Cardiac fibroblast (primary cell): Measurements from ENCODE around the gene FPGS.

Source experiments
- DNase-seq, 2 donors: peaks; one replicate each; pipeline versions ENCODE4 v3.0.0 to v3.0.0-alpha.2; 2010; ENCODE audit warnings: low read depth in 2 of 2
- H3K4me3 ChIP-seq, 2 donors: replicated peaks in 1 of 2; 1 replicate in 1 of 2; 2 replicates in 1 of 2; pipeline ENCODE4 v1.5.1; 2011; ENCODE audit warnings: low read depth in 2 of 2, low read length in 2 of 2, mild to moderate bottlenecking in 2 of 2, moderate library complexity in 1 of 2
- TF ChIP-seq, protein P1 (sequence below): IDR thresholded peaks from one replicate; pipeline ENCODE4 v1.5.1; 2011; ENCODE audit warnings: low read depth, mild to moderate bottlenecking, low read length, inconsistent platforms

Gene FPGS

DNA sequence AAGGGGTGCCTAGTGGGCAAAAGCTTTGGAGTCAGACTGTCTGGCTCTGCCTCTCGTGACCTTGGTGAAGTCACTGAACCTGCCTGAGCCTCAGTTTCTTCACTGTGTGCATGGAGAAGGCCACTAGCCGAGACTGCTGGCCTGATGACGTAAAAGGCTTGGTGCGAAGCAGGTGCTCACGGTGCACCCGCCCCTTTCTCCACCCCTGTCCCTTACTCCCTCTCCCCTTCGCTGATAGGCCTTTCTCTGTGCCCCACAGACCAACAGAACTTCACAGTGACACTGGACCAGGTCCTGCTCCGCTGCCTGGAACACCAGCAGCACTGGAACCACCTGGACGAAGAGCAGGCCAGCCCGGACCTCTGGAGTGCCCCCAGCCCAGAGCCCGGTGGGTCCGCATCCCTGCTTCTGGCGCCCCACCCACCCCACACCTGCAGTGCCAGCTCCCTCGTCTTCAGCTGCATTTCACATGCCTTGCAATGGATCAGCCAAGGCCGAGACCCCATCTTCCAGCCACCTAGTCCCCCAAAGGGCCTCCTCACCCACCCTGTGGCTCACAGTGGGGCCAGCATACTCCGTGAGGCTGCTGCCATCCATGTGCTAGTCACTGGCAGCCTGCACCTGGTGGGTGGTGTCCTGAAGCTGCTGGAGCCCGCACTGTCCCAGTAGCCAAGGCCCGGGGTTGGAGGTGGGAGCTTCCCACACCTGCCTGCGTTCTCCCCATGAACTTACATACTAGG lies 10.4 kb downstream of the FPGS start:
- TF ChIP-seq, protein P1, sequence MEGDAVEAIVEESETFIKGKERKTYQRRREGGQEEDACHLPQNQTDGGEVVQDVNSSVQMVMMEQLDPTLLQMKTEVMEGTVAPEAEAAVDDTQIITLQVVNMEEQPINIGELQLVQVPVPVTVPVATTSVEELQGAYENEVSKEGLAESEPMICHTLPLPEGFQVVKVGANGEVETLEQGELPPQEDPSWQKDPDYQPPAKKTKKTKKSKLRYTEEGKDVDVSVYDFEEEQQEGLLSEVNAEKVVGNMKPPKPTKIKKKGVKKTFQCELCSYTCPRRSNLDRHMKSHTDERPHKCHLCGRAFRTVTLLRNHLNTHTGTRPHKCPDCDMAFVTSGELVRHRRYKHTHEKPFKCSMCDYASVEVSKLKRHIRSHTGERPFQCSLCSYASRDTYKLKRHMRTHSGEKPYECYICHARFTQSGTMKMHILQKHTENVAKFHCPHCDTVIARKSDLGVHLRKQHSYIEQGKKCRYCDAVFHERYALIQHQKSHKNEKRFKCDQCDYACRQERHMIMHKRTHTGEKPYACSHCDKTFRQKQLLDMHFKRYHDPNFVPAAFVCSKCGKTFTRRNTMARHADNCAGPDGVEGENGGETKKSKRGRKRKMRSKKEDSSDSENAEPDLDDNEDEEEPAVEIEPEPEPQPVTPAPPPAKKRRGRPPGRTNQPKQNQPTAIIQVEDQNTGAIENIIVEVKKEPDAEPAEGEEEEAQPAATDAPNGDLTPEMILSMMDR = no peak
- no peak overlapping the region for H3K4me3 ChIP-seq
- DNase-seq = no peak

DNA sequence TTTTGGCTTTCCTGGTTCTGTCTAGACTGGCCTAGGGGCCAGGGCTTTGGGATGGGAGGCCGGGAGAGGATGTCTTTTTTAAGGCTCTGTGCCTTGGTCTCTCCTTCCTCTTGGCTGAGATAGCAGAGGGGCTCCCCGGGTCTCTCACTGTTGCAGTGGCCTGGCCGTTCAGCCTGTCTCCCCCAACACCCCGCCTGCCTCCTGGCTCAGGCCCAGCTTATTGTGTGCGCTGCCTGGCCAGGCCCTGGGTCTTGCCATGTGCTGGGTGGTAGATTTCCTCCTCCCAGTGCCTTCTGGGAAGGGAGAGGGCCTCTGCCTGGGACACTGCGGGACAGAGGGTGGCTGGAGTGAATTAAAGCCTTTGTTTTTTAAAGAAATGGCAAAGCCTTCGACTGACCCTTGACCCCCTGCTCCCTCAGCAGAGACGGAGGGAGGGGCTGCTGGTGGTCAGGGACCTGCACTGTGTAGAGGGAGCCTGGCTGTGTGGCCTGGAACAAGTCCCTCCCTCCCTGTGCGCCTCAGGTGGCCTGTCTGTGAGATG lies 11.1 kb downstream of the FPGS start:
- DNase-seq = peak in 1 of 2 donors; percentile 39
- TF ChIP-seq, protein P1 = no peak
- H3K4me3 ChIP-seq = no peak overlapping the region

DNA sequence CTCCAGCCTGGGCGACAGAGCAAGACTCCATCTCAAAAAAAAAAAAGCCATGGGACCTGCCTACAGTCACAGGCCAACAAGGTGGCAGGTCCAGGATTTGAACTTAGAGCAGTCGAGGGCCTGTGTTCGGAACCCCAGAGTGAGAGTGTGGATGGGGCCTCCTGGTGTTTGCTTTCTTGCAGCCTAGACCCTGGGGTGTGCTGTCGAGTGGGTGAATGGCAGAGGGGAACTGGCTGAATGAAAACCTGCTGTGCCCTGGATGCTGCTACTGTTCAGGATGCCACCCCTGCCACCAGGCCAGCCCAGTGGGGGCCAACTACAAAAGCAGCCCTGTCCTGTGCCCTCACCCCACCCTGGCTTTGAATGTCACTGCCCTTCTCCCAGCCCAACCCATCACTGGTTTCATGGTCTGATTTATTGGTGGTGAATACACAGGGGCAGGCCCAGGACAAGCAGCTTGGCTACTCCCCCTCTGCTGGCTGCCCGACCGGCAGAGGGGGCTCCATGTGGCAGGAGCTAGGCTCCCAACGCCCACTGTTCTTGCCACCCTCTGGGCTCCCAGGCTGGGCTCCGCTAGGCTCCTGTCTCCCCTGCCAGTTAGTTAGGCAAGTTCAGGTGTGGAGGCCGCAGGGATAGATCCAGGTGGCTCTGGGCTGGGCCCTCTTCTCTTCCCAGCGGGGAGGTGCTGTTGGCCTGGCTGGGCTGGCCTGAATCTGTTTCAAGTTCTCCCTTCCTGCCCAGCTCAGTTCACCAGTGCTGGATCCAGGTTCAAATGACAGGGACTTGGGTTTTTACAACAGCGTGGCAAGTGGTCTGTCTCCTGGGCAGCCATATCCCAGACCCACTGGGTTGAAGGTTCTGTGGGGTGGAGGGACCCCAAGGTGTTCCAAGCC lies 12.2 kb downstream of the FPGS start:
- no peak for DNase-seq
- TF ChIP-seq, protein P1 = no peak
- H3K4me3 ChIP-seq = no peak overlapping the region

DNA sequence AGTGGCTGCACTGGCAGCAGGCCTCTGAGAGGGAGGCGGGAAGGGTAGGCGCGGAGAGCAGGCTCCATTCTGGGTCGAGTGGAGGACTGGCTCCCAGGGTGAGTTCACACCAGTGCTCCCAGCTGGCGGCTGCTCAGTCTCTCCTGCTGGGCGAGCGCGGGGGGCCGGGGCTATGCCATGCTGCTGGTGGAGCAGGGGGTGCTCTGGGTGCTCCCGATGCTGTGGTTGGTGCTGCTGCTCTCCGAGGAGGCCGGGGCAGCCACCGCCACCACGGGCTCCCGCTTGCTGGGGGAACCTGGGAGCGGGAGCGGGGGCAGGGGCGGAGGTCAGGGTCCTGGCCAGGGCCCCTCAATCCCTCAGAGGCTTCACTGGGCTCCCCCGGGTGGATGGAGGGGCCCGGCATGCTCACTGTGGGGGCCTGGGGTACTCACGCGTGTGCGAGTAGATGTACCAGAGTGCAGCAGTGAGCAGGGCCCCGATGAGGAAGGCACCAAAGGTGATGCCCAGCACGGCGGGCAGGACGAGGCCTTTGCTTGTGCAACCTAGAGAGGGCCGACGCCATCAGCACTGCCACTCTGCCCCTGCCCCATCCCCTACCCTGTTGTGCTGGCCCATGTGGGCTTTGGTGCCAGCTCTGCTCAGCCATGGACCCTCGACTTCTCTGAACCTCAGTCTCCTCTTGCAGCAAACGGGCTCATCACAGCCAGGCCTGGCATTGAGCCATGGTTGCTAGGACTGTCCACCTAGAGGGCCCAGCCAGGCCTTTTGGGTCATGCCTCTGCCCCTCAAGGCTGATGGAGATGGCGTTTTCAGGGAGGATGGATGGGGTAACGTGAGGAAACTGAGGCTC lies 13.1 kb downstream of the FPGS start:
- no peak overlapping the region for H3K4me3 ChIP-seq
- TF ChIP-seq, protein P1 = no peak

DNA sequence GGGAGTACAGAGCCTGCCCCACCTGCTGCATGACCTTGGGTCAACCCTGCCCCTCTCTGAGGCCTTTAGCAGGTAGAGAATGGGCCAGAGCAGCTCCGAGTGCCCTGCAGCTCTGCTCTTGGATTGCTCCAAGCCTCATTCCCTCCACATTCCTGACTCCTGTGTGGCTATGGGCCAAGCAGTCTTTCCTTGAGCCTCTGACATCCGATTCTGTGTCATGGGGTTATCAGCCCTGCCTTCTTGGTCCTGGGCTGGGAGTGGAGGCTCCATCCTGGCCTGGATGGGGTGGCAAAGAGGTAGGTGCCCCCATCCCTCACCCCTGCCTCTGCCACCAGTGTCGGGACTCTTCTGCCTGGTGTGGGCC lies 13.7 kb downstream of the FPGS start:
- TF ChIP-seq, protein P1 = no peak
- no peak overlapping the region for H3K4me3 ChIP-seq

More for the DNA sequence above, 13.1 kb downstream of the FPGS start:
- no peak for DNase-seq

DNA sequence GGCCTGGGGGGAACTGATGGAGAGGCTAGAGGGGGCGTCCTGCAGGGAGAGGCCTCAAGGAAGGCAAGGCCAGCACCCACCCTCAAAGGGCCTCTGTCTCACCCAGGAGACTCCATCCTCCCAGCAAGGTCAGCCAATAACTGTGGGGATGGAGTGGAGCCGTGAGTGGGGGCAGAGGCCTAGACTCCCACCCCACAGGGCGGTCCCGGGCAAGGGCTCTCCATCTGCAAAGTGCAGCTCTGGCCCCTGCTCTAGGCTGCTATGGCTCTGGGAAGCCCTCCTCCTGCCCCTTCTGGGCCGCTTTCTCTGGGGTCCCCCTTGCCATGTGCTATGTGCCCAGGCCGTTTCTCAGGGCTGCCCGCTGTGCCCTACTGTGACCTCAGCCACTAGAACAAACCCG lies 14.0 kb downstream of the FPGS start:
- DNase-seq = no peak
- no peak overlapping the region for H3K4me3 ChIP-seq
- TF ChIP-seq, protein P1 = no peak

More for the DNA sequence above, 13.7 kb downstream of the FPGS start:
- DNase-seq = no peak
